GM12878 (cell line): Measurements from ENCODE around the gene PHF1. TPM values are rescaled to one million over a fixed set of nuclear protein-coding genes. Genes with fewer than 3 reads are reported as not detected.

ENCODE experiments used
- CBFB ChIP-seq: IDR thresholded peaks from 2 replicates; pipeline ENCODE4 v1.6.1; 2016; ENCODE audit warnings: antibody characterized with exemption, low read depth
- CHD2 ChIP-seq: IDR thresholded peaks from 2 replicates; pipeline ENCODE4 v1.6.1; 2011; ENCODE audit warnings: low read depth, low read length, improper control_type of control experiment, borderline replicate concordance
- CREB1 ChIP-seq: IDR thresholded peaks from 2 replicates; pipeline ENCODE4 v1.6.1; 2012; ENCODE audit warnings: low read depth, mild to moderate bottlenecking, inconsistent platforms
- CTCF ChIP-seq, 3 experiments: IDR thresholded peaks in 2 of 3; conservative IDR thresholded peaks in 1 of 3; 2 replicates each; pipeline ENCODE4 v1.5.1; 2011; ENCODE audit warnings: low read depth in 3 of 3, low read length in 3 of 3, mild to moderate bottlenecking in 3 of 3, control low read depth in 2 of 3, moderate library complexity in 2 of 3, inconsistent platforms in 1 of 3, mixed read lengths in 1 of 3; ENCODE audit not compliant: control insufficient read depth in 2 of 3, insufficient read depth in 1 of 3; ENCODE audit errors: extremely low read depth in 1 of 3
- EGR1 ChIP-seq, 2 experiments: IDR thresholded peaks; 1 replicate in 1 of 2; 2 replicates in 1 of 2; pipeline ENCODE4 v1.6.1; 2011 to 2012; ENCODE audit warnings: low read depth in 2 of 2, low read length in 2 of 2, borderline replicate concordance in 1 of 2, mild to moderate bottlenecking in 1 of 2, moderate library complexity in 1 of 2
- HDAC6 ChIP-seq: fragments of 200-600 bp; sonication (generic); IDR thresholded peaks from one replicate; pipeline ENCODE4 v1.8.0; 2017; ENCODE audit warnings: antibody characterized with exemption; ENCODE audit not compliant: unreplicated experiment
- IKZF2 ChIP-seq, 2 experiments: fragments of 450-650 bp; IDR thresholded peaks; 2 replicates each; pipeline ENCODE4 v1.6.1; 2017; ENCODE audit warnings: mild to moderate bottlenecking in 2 of 2, moderate library complexity in 2 of 2
- KDM1A ChIP-seq: fragments of 200-600 bp; sonication (generic); IDR thresholded peaks from 2 replicates; pipeline ENCODE4 v1.6.1; 2016; ENCODE audit warnings: borderline replicate concordance
- MAX ChIP-seq: IDR thresholded peaks from 2 replicates; pipeline ENCODE4 v1.6.1; 2012; ENCODE audit warnings: low read depth, low read length, improper control_type of control experiment
- MXI1 ChIP-seq: fragments of 150-350 bp; IDR thresholded peaks from 2 replicates; pipeline ENCODE4 v1.6.1; 2011; ENCODE audit warnings: low read depth, mild to moderate bottlenecking, inconsistent platforms, low read length, improper control_type of control experiment
- NR2C2 ChIP-seq: IDR thresholded peaks from 2 replicates; pipeline ENCODE4 v1.6.1; 2011; ENCODE audit warnings: borderline replicate concordance, low read depth; ENCODE audit not compliant: control insufficient read depth, insufficient read length
- NR2F1 ChIP-seq: fragments of 450-650 bp; conservative IDR thresholded peaks from 2 replicates; pipeline ENCODE4 v1.6.1; 2017; ENCODE audit warnings: mild to moderate bottlenecking
- PML ChIP-seq: IDR thresholded peaks from 2 replicates; pipeline ENCODE4 v1.6.1; 2012; ENCODE audit warnings: low read length, inconsistent platforms
- POLR2AphosphoS5 ChIP-seq: IDR thresholded peaks from 2 replicates; pipeline ENCODE4 v1.6.1; 2011; ENCODE audit warnings: mild to moderate bottlenecking, low read length, inconsistent platforms
- RUNX3 ChIP-seq: IDR thresholded peaks from 2 replicates; pipeline ENCODE4 v1.6.1; 2012; ENCODE audit warnings: low read length, inconsistent platforms
- STAT3 ChIP-seq: IDR thresholded peaks from 2 replicates; pipeline ENCODE4 v1.6.1; 2011; ENCODE audit warnings: low read depth, low read length, improper control_type of control experiment
- SUPT20H ChIP-seq: IDR thresholded peaks from 2 replicates; pipeline ENCODE4 v1.6.1; 2011; ENCODE audit warnings: low read depth, mild to moderate bottlenecking, low read length, moderate library complexity, borderline replicate concordance; ENCODE audit not compliant: control insufficient read depth
- YBX1 ChIP-seq: fragments of 450-650 bp; IDR thresholded peaks from 2 replicates; pipeline ENCODE4 v1.6.1; 2016; ENCODE audit warnings: antibody characterized with exemption
- ZBTB33 ChIP-seq: fragments of 450-650 bp; IDR thresholded peaks from 2 replicates; pipeline ENCODE4 v1.6.1; 2017; ENCODE audit warnings: mild to moderate bottlenecking
- ZNF217 ChIP-seq: fragments of 450-650 bp; IDR thresholded peaks from 2 replicates; pipeline ENCODE4 v1.6.1; 2017; ENCODE audit warnings: antibody characterized with exemption, mild to moderate bottlenecking
- polyA plus RNA-seq, 11 experiments: library from polyadenylated mRNA; depleted of rRNA in 4 of 11; unstranded in 6 of 11; stranded (reverse) in 5 of 11; fragments of >200 nt; fragmentation: Nextera tagmentation in 4 of 11; fragmentation: Illumina TruSeq in 1 of 11; extraction: Ambion mirVana in 4 of 11; extraction: Trizol in 1 of 11; gene quantifications; 1 replicate in 1 of 11; 2 replicates in 10 of 11; pipeline versions ENCODE4 v1.2.1 to v1.2.3, GENCODE V29; 2011 to 2016; ENCODE audit warnings: inconsistent platforms in 2 of 11, missing spikeins in 2 of 11, low read depth in 1 of 11
- total RNA-seq, 4 experiments: library from RNA; depleted of rRNA in 3 of 4; stranded (reverse); fragments of >200 nt in 3 of 4; fragmentation: Illumina TruSeq in 1 of 4; extraction: Trizol in 1 of 4; gene quantifications; 2 replicates each; pipeline versions ENCODE4 v1.2.1 to v1.2.3, GENCODE V29; 2013 to 2021
- TF ChIP-seq, protein P1 (sequence below): fragments of 450-650 bp; IDR thresholded peaks from 2 replicates; pipeline ENCODE4 v1.6.1; 2017; ENCODE audit warnings: low read depth, mild to moderate bottlenecking, moderate library complexity
- TF ChIP-seq, protein P2 (sequence below): IDR thresholded peaks from 2 replicates; pipeline ENCODE4 v1.6.1; 2011; ENCODE audit warnings: low read depth, low read length, improper control_type of control experiment, borderline replicate concordance
- TF ChIP-seq, protein P3 (sequence below): fragments of 150-350 bp; IDR thresholded peaks from 2 replicates; pipeline ENCODE4 v1.6.1; 2014; ENCODE audit warnings: mild to moderate bottlenecking, low read depth, low read length

PHF1 gene
- total and polyA plus RNA-seq, 10 of the 15 experiments (the other 5 are each of a cell fraction or from before 2014, with no cell fraction given), result 1.3 to 17.8 (median 6.2) TPM

DNA sequence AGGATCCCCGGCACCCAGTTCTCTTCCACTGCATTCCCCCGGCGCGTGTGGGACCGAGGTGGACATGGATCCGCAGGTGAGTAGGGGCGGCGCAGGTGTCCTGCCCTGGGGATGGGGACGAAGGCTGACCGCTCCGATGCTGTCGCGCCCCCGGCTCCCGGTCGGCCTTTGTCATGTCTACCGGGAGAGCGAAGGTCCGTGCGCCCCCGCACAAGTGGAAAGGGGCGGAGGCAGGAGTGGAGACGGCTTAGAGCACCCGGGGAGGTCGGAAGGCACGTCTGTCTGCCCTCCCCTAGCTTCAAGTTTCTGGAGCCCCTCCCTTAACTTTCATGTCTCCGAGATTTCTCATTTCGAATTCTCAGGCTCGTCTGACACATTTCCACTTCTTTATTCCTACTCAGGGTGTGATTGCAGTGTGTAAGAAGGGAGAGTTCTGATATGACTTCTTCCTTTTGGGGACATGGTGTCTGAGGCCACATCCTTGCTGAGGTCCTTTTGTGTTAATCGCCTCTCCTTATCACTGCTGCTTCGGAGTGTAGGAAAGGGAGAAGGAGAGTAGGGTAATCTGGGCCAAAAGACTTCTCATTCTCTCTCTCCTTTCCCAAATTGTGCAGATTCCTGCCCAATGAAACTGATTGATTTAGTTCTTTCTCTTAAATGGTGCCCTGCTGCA, 18.8 kb upstream of the PHF1 start (continued):
- TF ChIP-seq, protein P1, sequence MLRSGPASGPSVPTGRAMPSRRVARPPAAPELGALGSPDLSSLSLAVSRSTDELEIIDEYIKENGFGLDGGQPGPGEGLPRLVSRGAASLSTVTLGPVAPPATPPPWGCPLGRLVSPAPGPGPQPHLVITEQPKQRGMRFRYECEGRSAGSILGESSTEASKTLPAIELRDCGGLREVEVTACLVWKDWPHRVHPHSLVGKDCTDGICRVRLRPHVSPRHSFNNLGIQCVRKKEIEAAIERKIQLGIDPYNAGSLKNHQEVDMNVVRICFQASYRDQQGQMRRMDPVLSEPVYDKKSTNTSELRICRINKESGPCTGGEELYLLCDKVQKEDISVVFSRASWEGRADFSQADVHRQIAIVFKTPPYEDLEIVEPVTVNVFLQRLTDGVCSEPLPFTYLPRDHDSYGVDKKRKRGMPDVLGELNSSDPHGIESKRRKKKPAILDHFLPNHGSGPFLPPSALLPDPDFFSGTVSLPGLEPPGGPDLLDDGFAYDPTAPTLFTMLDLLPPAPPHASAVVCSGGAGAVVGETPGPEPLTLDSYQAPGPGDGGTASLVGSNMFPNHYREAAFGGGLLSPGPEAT, result no peak
- TF ChIP-seq POLR2AphosphoS5, result peak; percentile 38; the same call in 1 of the 2 replicates
- TF ChIP-seq CHD2, result no peak
- no peak for TF ChIP-seq HDAC6
- no peak for TF ChIP-seq STAT3
- TF ChIP-seq YBX1, result no peak
- TF ChIP-seq EGR1 (IDR thresholded peaks at IDR 0.05; ENCODE audit: borderline replicate concordance in 1 of 2, low read depth in 2 of 2, low read length in 2 of 2), result peak in 1 of 2 experiments; percentile 80; a peak in 2 of 3 replicates
- no peak for TF ChIP-seq NR2C2
- no peak for TF ChIP-seq SUPT20H
- no peak for TF ChIP-seq CBFB
- TF ChIP-seq, protein P2, sequence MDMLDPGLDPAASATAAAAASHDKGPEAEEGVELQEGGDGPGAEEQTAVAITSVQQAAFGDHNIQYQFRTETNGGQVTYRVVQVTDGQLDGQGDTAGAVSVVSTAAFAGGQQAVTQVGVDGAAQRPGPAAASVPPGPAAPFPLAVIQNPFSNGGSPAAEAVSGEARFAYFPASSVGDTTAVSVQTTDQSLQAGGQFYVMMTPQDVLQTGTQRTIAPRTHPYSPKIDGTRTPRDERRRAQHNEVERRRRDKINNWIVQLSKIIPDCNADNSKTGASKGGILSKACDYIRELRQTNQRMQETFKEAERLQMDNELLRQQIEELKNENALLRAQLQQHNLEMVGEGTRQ, result no peak
- no peak for TF ChIP-seq KDM1A
- 0 out of 4 replicates have a peak, but pooled peaks of 1 of the 2 experiments have one; percentile 9 for TF ChIP-seq IKZF2 (IDR thresholded peaks at IDR 0.05)
- no peak for TF ChIP-seq NR2F1
- no peak for TF ChIP-seq MAX
- TF ChIP-seq ZBTB33, result no peak
- TF ChIP-seq, protein P3, sequence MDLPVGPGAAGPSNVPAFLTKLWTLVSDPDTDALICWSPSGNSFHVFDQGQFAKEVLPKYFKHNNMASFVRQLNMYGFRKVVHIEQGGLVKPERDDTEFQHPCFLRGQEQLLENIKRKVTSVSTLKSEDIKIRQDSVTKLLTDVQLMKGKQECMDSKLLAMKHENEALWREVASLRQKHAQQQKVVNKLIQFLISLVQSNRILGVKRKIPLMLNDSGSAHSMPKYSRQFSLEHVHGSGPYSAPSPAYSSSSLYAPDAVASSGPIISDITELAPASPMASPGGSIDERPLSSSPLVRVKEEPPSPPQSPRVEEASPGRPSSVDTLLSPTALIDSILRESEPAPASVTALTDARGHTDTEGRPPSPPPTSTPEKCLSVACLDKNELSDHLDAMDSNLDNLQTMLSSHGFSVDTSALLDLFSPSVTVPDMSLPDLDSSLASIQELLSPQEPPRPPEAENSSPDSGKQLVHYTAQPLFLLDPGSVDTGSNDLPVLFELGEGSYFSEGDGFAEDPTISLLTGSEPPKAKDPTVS, result no peak
- no peak for TF ChIP-seq MXI1
- TF ChIP-seq CREB1, result no peak
- no peak for TF ChIP-seq CTCF (IDR thresholded peaks at IDR 0.05 in 2 of 3, conservative IDR thresholded peaks at IDR 0.05 in 1 of 3; ENCODE audit: control insufficient read depth in 2 of 3, extremely low read depth in 1 of 3, insufficient read depth in 1 of 3, low read depth in 3 of 3, low read length in 3 of 3)
- TF ChIP-seq PML, result no peak
- TF ChIP-seq ZNF217, result no peak
- no peak for TF ChIP-seq RUNX3
